PC-3 (cell line): Measurements from ENCODE around the gene ARHGAP15.

Source experiments
- CTCF ChIP-seq: fragments of 300-600 bp; sonication (generic); conservative IDR thresholded peaks from 2 replicates; pipeline ENCODE4 v1.5.1; 2017; ENCODE audit warnings: antibody characterized with exemption, low read depth, mild to moderate bottlenecking, low read length
- EZH2 ChIP-seq: fragments of 300-600 bp; sonication (generic); IDR thresholded peaks from one replicate; pipeline ENCODE4 v1.6.1; 2017; ENCODE audit warnings: antibody characterized with exemption, mild to moderate bottlenecking, low read length; ENCODE audit not compliant: unreplicated experiment

GRCh38 chr2:143132355-143132754 lies 3.1 kb downstream of the ARHGAP15 start:
- no peak for TF ChIP-seq CTCF
- no peak for TF ChIP-seq EZH2
